GM21825 (cell line): ENCODE results near the gene RPS6KA1.
A peak's percentile ranks its signal among the peaks of the same experiment; 100 is the strongest.

Experiments
- ATAC-seq: cut with Tn5 transposase; IDR thresholded peaks from one replicate; pipeline ENCODE4 v1.9.1; 2021; ENCODE audit warnings: mild to moderate bottlenecking, moderate library complexity; ENCODE audit not compliant: unreplicated experiment

Gene RPS6KA1

DNA sequence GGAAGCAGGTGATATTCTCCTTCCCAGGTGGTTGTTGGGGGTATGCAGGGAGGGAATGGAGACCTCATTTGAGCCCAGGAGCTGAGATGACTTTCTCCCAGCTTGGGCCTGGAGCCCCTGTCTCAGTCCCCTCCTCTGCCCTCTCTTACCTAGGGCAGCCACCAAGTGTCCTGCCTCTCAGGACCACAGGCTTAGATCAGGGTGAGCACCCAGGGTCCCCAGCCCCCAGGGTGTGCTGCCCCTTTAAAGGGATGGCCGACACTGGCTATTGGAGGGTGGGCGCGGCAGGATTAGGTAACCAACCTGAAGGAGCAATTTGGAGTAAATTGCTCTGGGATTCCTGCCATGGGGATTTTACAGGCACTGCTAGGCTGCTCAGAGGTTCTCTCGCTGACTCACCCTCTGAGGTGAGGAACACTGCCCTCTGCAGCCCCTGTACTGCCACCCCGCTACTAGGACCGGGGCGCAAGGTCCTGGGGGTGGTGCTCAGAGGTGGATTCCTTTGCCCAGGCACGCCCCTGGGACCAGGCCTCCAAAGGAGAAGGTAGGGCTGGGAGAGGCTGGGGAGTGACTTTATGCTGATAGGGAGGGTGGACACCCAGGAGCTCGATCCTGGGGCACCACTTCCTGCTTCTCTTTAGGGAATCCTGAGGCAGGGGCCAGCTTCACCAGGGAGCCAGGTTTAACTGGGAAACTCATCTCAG is 1.5 kb downstream of the RPS6KA1 start:
- ATAC-seq: peak; percentile 36

DNA sequence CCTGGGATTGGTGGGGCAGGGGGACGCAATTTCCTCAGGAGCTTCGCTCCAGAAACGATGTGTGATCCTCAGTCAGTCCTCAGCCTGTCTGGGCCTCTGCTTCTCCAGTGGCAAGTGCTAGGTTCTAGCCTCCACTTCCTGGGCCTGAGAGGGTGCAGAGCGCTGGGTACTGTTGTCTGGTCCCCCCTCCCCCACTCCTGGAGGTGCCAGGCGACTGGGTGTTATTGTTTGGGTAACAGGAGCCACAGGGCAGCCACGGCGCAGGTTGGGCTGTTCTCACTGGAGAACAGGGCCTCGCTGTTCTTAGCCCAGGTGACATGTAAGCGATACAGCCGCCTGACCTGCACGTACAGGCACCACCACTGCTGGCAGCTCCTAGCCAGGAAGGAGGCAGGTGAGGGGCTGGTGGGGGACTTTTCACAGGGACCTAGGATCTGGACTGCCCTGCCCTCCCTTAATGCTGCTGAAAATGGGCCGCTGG is 2.1 kb downstream of the RPS6KA1 start:
- ATAC-seq: no peak

DNA sequence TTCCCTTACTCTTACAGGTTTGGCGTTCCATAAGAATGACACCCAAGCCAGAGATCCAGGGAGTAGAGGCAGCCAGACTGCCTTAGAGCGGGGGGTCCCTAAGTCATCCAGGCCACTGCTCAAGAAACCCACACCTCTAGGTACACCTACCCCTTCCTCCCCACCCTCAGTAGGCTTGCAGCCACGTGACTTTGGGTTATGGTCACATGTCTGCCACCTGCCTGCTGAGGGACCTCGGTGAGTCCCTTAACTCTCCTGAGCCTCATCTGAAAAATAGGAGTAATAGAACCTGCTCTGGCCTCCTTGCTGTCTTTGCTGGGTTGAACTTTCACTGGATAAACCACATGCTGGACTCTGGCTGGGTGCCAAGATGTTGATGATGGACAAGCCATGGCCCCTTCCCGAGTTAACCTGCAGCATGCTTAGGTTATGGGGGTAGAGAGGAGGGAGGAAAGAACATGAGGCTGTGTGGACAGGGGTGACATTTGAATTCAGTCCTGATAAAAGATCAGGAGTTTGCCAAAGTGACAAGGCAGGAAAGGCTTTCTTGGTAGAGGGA is 4.5 kb downstream of the RPS6KA1 start:
- no peak for ATAC-seq

DNA sequence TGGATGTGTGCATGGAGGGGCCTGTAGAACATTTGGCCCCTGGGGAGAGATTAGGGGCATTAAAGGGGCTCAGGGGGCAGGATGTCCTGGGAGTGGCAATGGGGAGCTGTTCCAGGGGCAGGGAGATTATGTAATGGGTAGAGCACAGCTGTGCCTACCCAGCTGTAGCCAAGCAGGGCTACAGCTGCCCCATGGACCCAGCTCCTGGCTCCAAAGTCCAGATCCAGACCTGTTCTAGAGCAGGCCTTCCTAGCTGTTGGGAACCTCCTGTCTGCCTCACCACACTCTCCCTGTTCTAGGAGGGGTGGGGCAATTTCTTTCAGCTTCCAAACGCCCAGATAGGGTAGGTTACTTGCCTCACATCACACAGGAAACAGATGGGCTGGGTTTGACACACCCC is 5.6 kb downstream of the RPS6KA1 start:
- no peak for ATAC-seq

DNA sequence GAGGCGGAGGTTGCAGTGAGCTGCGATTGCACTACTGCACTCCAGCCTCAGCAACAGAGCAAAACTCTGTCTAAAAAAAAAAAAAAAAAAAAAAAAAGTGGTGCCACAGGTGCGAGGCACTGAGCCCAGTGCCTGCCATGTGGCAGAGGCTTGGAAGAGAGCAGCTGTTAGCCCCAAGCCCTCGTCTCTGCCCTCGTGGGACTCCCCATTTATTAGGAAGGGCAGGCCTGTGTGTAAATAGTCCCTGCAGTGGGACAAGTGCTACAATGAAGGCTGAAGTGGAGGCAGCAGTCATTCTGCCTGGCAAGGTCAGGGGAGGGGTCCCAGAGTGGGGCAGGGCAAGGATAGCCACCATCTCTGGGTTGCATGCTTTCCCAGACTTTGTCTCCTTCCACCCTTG is 6.5 kb downstream of the RPS6KA1 start:
- ATAC-seq: no peak

DNA sequence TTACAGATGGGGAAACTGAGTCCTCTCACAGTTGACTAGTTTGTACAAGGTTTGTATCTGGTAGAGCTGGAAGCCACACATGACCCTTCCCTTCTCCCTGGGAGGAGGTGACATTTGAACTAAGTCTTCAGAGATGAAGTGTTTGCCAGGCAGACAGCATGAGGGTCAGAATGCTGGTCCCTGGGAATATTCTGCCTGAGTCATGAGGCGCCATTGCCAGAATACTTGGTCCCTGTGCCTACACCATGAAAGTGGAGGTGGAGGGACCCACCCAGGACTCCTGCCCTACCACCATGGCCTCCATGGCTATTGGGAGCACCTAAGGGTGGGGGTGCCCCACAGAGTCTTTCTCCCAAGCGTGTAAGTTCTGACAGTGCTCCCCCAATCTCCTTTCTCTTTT is 7.0 kb downstream of the RPS6KA1 start:
- no peak for ATAC-seq

DNA sequence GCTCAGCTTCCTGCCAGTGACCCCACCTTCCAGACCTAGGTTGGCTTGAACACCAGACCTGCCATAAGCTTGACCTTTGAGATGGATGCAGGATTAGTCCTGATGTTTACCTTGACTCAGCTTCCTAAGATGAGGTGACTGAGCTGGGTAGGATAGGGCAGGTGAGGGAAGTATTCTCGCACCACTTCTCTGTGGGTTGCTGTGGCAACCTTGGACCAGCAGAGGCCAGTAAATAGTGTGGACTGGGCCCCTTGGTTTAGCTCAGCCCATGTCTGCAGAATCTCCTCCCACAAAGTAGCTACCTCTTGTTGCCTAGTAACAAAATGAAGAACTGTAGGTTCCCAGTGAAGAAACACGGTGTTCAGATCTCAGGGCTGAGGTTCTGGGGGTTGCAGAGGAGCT is 8.4 kb downstream of the RPS6KA1 start:
- no peak for ATAC-seq

DNA sequence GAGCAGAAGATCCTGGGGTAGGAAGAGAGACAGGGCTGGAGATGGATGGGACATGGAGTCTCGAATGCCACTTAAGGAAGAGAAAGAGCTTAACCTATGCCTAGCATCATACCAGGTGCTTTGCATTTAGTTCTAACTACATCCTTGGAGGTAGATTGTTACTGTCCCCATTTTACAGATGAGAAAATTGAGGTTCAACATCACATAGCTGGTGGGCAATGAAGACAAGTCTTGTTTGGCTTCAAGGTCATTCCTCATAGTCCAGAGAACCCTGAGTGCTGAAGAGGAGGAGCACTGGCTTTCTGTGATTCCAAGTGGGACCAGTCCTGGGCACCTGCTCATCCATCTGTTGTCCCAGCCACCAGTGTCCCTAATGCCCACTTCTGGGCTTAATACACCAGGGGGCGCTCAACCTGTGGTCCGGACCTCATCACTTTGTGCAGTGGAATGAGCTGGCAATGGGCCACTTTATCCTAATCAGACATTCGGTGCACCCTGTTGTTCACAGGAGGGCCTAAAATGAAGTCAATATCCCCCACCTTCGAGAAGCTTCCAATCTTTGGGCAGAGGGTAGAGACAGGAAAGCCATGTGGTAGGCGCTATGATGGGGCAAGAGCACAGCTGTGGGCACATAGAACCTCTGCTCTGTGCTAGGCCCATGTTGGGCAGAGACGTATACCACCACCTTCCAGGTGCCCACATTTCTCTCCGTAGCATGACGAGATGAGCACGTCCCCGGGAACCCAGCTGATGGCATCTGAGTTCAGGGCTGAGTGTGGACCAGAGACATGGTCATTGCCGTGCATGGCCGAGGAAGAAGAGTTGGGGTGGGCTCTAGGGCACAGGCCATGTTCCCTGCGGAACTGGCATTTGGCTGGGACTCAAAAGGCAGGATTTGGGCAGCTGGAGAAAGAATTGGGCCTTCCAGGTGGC is 9.2 kb downstream of the RPS6KA1 start:
- ATAC-seq: no peak

DNA sequence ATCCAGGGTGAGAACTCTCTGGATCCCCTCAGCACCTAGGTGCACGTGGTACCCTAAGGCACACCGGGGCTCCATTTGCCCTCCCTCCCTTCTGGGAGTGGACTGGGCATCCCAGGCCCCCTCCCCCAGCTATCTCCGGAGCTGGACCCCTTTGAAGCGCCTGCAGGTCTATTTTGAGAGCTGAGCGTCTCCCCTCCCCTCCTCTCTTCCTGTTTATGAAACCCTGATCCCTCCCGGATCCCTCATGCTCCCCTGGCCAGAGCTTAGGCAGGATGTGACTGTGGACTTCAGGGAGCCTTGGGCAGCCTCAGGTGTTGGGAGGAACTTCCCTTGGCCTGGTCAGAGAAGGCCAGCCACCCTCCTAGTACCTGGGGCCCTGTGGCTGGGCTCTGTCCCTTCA is 10.2 kb downstream of the RPS6KA1 start:
- ATAC-seq: no peak

DNA sequence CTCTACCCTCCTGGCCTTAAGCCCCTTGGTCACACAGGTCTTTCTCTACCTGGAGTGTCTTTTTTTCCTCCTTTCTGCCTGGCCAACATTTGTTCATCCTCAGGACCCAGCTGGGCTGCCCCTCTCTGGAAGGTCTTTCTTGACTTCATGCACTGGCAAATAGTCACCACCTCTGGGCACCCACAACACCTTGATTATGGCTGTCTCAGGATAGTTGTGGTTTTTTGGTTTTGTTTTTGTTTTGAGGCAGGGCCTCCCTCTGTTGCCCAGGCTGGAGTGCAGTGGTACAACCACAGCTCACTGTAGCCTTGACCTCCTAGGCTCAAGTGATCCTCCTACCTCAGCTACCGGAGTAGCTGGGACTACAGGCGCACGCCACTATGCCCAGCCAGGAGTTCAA is 10.8 kb downstream of the RPS6KA1 start:
- ATAC-seq: no peak

DNA sequence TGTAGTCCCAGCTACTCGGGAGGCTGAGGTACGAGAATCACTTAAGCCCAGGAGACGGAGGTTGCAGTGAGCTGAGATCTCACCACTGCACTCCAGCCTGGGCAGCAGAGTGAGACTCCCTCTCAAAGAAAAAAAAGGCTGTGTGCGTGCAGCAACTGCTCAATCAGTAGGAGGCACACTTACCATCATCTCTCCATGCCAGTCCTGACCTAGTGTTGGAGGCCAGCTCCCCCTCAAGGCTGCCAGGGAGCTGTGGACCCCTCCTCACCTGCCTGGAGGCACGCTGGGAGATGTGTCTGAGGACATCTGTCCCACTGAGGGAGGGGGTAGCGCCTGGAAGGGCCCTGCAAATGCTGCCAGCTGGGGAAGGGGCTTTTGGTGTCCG is 11.9 kb downstream of the RPS6KA1 start:
- ATAC-seq: no peak

DNA sequence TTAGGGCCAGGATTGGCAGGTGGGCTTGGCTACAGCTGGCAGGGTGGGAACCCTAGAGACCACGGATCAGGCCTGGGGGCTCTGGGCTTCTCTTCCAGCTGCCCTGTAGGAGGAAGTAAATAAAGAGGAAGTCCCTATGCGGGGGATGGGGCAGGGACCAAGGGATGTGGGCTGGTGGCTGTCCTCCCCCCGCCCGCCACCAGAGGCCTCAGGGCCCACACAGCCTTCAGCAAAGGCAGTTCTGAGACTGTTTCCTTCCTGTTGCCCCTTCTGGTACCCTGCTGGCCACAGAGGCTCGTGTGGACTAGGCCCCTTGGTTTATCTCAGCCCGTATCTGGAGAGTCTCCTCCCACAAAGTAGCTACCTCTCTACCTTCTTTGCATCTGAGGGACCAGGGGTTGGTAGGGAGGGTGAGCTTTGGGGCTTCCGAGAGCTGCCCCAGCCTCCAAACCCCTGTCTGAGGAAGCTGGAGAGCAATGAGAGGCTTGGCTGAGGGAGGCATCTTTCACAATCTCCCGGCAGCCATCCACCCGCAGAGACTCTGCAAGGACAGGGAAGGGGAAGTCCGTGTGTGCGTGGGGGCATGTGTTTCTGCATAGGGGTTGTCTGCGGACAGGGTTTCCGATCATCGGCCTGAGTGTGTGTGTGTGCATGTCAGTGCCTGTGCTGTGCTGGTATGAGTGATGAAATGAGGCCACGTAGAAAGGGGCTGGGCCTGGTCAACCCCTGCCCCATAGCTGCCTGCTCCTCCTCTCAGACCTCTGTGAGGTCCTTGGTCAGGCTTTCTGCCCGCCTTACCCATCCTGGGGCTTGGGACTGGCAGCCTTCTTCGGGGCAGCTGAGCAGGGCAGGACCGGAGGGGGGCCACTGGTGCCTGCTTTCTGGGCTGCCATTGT is 12.5 kb downstream of the RPS6KA1 start:
- peak; percentile 52 for ATAC-seq

DNA sequence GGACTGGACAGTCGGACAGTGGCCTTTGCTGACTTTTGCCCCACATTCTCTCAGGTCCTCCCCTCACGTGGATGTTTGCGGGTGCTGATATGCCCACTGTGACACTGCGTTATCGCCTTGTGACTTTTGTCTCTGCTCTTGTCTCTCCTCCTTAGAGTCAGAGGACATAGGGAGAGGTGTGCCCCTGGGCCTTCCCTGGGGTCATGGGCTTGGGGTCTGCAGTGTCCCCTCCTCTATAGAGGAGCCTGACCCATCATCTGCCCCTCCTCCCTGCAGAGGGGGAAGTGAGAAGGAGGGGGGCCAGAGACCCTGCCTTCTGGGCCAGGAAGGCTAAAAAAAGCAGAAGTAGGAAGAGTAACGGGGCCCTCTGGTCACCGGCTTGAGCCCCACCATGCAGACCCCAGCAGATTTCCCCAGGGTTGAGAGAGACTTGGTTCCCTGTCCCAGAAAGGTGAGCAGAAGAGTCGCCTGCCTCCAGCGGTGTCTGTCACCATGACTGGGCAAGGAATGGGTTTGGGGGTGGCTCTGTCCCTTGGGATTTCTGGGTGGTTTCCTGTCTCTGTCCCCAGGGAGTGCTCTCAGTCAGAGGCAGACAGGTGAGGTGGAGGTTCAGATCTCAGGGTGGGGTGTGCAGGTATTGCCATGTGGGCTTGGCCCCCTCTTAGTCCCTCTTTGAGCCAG is 13.3 kb downstream of the RPS6KA1 start:
- ATAC-seq: no peak

DNA sequence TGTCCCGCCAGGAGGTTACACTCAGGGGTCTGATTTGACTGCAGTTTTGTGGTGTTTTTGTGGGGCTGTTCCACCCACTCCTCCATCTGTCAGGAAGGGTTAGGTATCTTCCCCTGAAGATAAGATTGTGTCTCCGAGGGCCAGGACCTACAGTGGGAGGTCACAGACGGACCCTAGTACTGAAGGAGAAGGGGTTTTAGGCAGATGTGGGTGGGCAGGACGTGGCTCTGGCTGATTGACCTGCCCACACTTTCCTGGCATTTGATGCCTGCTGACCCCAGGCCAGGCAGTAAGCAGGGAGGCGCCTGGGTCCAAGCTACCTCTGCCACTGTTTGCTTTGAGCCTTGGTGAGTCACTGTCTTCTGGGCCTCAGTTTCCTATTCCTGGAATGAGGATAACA is 13.9 kb downstream of the RPS6KA1 start:
- ATAC-seq: no peak

DNA sequence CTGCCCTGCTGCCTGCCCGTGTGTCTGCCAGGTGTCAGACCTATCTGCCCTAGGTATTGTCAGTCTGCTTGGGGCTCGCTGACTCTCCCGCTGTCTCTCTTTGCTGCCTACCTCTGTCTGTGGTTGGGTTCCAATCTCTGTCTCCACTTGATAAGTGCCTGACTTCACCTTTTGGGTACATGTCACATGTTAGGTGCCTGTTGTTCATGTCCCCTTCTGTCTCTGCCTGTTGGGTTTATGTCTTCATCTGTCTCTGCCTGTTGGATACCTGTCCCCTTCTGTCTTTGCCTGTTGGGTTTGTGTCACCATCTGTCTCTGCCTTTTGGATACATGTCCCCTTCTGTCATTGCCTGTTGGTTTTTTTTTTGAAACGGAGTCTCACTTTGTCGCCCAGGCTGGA is 14.6 kb downstream of the RPS6KA1 start:
- no peak for ATAC-seq

DNA sequence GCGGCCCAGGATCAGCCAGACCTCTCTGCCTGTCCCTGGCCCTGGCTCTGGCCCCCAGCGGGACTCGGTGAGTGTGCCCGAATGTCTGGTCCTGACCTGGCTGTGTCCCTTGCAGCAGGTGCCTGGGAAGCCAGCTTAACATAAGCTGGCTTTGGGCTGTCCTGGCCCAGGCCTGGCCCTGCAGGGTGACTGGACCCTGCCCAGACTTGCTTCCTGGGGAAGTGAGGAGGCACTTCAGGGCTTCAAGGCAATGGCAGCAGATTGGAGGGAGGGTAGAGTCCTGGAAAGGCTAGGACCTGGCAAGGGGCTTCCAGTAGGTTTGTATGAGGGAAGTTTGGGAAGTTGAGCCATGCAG is 16.4 kb downstream of the RPS6KA1 start:
- ATAC-seq: no peak

DNA sequence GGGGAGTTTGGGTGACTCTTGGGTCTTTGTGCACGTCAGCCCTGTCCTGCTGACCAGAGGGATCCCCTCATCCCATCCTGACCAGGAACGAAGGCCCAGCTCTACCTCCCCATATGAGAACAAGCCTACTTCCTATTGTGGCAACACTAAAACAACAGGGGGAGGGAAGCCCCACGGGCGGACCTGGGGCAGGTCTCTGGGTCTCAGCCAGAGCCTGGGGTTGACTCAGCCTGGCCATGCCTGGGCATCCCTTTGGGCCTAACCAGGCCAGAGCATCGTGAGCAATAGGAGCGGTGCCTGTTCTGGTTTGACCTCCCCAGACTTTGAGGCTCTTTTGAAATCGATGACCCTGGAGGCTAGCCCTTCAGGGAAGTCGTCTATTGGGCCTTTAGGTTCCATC is 16.8 kb downstream of the RPS6KA1 start:
- no peak for ATAC-seq

DNA sequence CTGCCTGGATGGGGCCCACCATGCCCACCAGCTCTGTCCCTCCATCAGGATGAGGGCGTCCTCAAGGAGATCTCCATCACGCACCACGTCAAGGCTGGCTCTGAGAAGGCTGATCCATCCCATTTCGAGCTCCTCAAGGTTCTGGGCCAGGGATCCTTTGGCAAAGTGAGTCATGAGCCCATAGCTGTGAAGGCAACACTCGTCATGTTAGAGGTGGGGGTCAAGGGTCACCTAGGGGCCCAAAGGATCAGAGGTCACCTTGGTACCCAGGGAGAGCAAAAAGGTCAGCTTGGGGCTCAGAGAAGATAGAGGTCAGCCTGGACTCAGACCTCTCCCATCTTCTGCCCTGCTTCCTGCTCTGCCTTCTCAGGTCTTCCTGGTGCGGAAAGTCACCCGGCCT is 17.3 kb downstream of the RPS6KA1 start:
- ATAC-seq: no peak

DNA sequence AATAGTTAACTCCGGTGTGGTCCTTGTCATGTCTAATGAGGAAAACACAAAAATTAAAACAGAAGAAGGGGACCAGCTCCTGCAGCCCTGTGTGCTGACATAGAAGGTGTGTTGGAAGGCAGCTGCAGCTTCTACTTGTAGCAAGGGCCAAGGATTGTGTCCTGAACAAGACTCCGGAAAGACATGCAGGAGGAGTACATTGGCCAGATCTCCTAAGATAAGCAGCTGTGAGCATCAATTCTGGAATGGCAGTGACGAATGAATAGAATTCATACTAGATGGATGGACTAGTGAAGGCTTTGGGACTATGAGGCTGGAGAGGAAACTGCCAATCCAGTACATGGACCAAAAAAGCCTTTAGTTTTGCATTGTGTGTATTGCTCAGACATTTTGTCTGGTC is 19.3 kb downstream of the RPS6KA1 start:
- ATAC-seq: no peak

DNA sequence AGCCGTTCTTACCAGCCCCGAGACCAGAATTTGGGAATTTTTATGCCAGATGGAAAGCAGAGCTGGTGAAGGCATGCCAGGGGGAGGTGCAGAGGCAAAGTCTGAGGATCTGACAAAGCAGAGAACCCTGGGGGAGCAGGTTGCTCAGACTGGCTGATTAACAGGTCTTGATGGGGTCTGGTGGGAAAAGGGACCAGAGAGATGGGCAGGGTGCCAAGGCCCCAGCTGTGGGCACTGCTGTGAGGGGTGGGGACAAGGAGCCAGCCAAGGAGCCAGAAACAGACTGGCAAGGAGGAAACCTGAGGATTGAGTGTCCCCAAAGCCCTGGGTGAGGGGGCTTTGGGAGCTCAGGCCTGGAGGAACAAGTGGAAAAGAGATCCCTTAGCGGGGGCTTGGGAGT is 21.4 kb downstream of the RPS6KA1 start:
- ATAC-seq: no peak
